Measurements from ENCODE around the gene PRAMEF15. TPM values are rescaled to one million over a fixed set of nuclear protein-coding genes. Genes with fewer than 3 reads are reported as not detected.
"Not testable (repeated sequence)": the region's sequence is repeated elsewhere in the genome, so short reads cannot be mapped to it uniquely, and the experiment has no call there.

Gene PRAMEF15
- total RNA-seq, 1 experiment from 2014 or later: not detected

- H4K20me1 ChIP-seq (ENCODE audit: low read length); H3K9me3 ChIP-seq (ENCODE audit: low read length); H3K79me2 ChIP-seq (ENCODE audit: low read length); H3K9me2 ChIP-seq (replicated peaks; ENCODE audit: low read length); H3K27me3 ChIP-seq (ENCODE audit: low read length); H3K36me3 ChIP-seq (ENCODE audit: low read depth, low read length); H3K4me2 ChIP-seq (ENCODE audit: low read length); H3K9ac ChIP-seq (ENCODE audit: low read length); H3K27ac ChIP-seq (ENCODE audit: low read length); CTCF ChIA-PET; H3K4me3 ChIP-seq (ENCODE audit: low read length); BruUV-seq (replicated peaks); H3F3A ChIP-seq (ENCODE audit: low read length, unreplicated experiment); POLR2A ChIA-PET (ENCODE audit: unreplicated experiment); H2AFZ ChIP-seq (ENCODE audit: low read length); H3K4me1 ChIP-seq (ENCODE audit: insufficient read depth, low read length): not testable (repeated sequence)
- DNase-seq (peak; percentile 81), ATAC-seq (peak; percentile 50; the same call in 1 of the 2 replicates)
- intact Hi-C loops (cut with micrococcal nuclease): loop anchor here (5.0 kb wide), 1 partner anchor 66 kb away; no protein-coding TSS in a partner anchor
- TF ChIP-seq CTCF (conservative IDR thresholded peaks at IDR 0.05; ENCODE audit: low read depth, low read length): peak; percentile 49
Measured at GRCh38 chr1:13356774-13357173, 41.4 kb downstream of the PRAMEF15 start.

- H3K4me3 ChIP-seq (ENCODE audit: low read length); CTCF ChIA-PET; H3K9ac ChIP-seq (ENCODE audit: low read length); H3K79me2 ChIP-seq (ENCODE audit: low read length); H3F3A ChIP-seq (ENCODE audit: low read length, unreplicated experiment); DNase-seq; intact Hi-C loops (cut with micrococcal nuclease); ATAC-seq; H3K4me1 ChIP-seq (ENCODE audit: insufficient read depth, low read length); H3K36me3 ChIP-seq (ENCODE audit: low read depth, low read length); H3K4me2 ChIP-seq (ENCODE audit: low read length); H3K9me2 ChIP-seq (replicated peaks; ENCODE audit: low read length); H3K27ac ChIP-seq (ENCODE audit: low read length); H4K20me1 ChIP-seq (ENCODE audit: low read length); H3K9me3 ChIP-seq (ENCODE audit: low read length); H2AFZ ChIP-seq (ENCODE audit: low read length); H3K27me3 ChIP-seq (ENCODE audit: low read length); POLR2A ChIA-PET (ENCODE audit: unreplicated experiment); BruUV-seq (replicated peaks): not testable (repeated sequence)
Measured at GRCh38 chr1:13362364-13362763, 47.0 kb downstream of the PRAMEF15 start.

- H4K20me1 ChIP-seq (ENCODE audit: low read length); H3K36me3 ChIP-seq (ENCODE audit: low read depth, low read length); H2AFZ ChIP-seq (ENCODE audit: low read length); H3K79me2 ChIP-seq (ENCODE audit: low read length); DNase-seq; H3K4me1 ChIP-seq (ENCODE audit: insufficient read depth, low read length); ATAC-seq; H3K4me2 ChIP-seq (ENCODE audit: low read length); H3K4me3 ChIP-seq (ENCODE audit: low read length); CTCF ChIA-PET; H3K27ac ChIP-seq (ENCODE audit: low read length); intact Hi-C loops (cut with micrococcal nuclease); H3F3A ChIP-seq (ENCODE audit: low read length, unreplicated experiment); H3K9ac ChIP-seq (ENCODE audit: low read length); H3K9me3 ChIP-seq (ENCODE audit: low read length); BruUV-seq (replicated peaks); H3K9me2 ChIP-seq (replicated peaks; ENCODE audit: low read length); POLR2A ChIA-PET (ENCODE audit: unreplicated experiment); H3K27me3 ChIP-seq (ENCODE audit: low read length): not testable (repeated sequence)
Measured at GRCh38 chr1:13364928-13365327, 49.5 kb downstream of the PRAMEF15 start.

- H2AFZ ChIP-seq (ENCODE audit: low read length); DNase-seq; ATAC-seq; H3K4me2 ChIP-seq (ENCODE audit: low read length); H3F3A ChIP-seq (ENCODE audit: low read length, unreplicated experiment); H3K79me2 ChIP-seq (ENCODE audit: low read length); H3K36me3 ChIP-seq (ENCODE audit: low read depth, low read length); H4K20me1 ChIP-seq (ENCODE audit: low read length); H3K9me2 ChIP-seq (replicated peaks; ENCODE audit: low read length); H3K9ac ChIP-seq (ENCODE audit: low read length); H3K27ac ChIP-seq (ENCODE audit: low read length); H3K4me3 ChIP-seq (ENCODE audit: low read length); H3K4me1 ChIP-seq (ENCODE audit: insufficient read depth, low read length); CTCF ChIA-PET; H3K9me3 ChIP-seq (ENCODE audit: low read length); BruUV-seq (replicated peaks); intact Hi-C loops (cut with micrococcal nuclease); POLR2A ChIA-PET (ENCODE audit: unreplicated experiment); H3K27me3 ChIP-seq (ENCODE audit: low read length): not testable (repeated sequence)
Measured at GRCh38 chr1:13366536-13366935, 51.2 kb downstream of the PRAMEF15 start.
